Mammary microvascular endothelial cell (primary cell): ENCODE data around the gene VMO1. TPM values are rescaled to one million over a fixed set of nuclear protein-coding genes. Genes with fewer than 3 reads are reported as not detected.

Experiments
- total RNA-seq: library from RNA; depleted of rRNA; stranded (reverse); fragments of >200 nt; gene quantifications from 2 replicates; pipeline ENCODE4 v1.2.3, GENCODE V29; 2015

Gene VMO1
- 0.13 and 0.44 TPM in 2 replicates for total RNA-seq

DNA sequence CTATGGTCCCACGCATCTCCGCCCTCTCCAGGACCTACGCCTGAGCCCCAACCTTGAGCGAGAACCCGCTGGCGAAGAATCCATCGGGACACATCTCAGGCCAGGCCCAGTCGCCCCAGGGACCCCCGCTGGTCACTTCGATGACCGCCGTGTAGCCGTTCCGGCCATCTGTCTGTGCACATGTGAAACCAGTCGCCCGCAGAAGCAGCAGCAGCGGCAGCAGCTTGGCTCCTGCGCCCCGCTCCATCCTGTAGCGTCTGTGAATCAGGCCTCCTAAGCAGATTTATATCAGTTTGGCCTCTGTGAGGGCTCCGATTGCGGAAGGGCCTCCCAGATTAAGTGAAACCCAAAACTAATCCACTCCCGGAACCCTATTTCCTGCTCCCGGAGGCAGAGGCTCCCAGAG, at the start of gene VMO1:
VMO1 (minus strand) TSS at position 259 of the 406 bp plus-strand sequence; CDS start at position 247, 12 bp downstream.

DNA sequence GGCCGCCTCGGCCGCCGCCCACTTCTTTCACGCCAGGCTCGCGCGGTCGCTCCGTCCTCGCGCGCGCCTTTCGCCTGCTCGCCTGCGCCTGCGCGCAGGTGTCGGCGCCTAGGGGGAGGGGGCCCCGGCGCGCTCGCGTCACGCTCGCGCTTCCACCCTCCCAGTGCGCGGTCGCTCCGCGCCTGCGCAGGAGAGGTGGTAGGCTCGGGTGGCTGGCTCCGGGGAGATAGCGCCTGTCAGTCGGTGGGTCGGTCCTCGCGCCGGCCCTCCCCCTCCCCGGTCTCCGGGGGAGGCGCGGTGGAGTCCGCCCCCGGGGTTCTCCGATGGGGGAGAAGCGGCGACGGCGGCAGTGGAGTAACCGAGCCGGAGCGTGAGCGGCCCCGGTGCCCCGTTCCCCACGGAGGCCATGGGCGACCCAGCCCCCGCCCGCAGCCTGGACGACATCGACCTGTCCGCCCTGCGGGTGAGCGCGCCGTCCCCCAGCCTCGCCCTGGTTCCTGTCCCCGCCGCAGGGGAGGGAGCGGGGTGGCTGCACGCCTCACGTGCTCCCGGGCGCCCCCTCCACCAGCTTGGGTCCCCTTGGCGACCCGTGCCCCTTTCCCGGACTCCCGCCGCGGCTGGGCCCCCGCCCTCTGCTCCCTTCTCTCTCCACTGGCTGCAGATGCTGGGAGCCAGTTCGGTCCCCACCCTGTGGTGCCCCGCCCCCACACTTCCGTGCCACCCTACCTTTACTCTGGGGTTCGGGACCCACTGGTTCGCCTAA, 47.2 kb upstream of the VMO1 start, which contains the start of gene MINK1:
MINK1 (plus strand) TSS at position 163 of the 763 bp plus-strand sequence; CDS start at position 407, 244 bp downstream.

DNA sequence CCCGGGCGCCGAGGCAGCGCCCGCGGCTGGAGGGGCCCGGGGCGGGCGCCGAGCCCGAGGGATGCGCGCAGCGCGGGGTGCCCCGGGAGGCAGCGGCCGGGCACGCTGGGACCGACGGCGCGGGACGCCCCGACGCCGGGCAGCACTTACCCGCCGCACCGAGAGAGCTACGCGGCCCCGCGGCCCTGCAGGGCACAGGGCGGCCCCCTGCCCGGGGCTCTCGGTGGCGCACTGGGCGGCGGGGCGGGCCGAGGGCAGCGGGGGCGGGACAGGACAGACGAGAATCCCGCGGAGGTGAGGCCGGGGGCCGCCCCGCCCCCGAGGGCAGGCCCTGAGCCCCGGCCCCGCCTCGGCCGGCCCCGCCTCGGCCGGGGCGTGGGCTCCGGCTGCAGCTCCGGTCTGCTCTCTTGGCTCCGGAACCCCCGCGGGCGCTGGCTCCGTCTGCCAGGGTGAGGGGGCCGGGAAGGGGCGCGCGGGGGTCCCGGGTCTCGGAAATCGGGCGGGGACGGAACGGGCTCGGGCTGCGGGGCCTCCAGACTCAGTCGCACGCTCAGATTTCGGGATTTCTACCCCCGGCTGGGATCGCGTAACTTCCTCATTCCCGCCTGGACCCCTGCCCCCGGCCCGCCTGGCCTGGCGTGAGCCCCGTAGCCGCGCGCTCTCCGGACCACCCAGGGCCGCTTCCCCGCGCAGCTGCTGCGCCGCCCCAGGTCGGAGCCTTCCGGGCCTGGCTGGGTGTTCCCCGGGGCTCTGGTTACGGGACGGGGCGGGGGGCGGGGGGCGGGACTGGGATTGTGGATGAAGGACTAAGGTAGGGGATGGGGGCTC, 20.8 kb upstream of the VMO1 start, which contains the start of gene PLD2:
PLD2 (plus strand) TSS at position 376 of the 828 bp plus-strand sequence. CDS start 621 bp downstream, outside the sequence.

DNA sequence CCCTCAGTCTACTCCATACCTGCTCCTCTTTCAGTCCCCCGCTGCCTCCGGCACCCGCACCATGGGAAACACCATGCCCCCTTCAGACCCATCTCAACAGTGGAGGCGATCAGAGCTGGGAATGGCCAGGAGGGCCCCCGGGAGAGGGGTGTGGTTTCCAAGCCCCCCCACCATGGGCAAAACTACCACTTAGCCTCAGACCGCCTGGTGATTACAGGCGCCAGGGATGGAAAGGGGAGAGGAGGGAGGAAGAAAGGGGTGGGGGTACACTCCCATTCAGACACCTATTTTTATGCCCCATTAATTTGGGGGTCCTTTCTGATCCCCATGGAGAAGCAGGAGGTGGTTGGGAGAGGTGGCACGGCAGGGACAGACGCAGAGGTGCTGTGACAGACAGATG, 16.1 kb upstream of the VMO1 start, which contains the start of gene C17orf114:
C17orf114 (minus strand) TSS at position 101 of the 400 bp plus-strand sequence.

DNA sequence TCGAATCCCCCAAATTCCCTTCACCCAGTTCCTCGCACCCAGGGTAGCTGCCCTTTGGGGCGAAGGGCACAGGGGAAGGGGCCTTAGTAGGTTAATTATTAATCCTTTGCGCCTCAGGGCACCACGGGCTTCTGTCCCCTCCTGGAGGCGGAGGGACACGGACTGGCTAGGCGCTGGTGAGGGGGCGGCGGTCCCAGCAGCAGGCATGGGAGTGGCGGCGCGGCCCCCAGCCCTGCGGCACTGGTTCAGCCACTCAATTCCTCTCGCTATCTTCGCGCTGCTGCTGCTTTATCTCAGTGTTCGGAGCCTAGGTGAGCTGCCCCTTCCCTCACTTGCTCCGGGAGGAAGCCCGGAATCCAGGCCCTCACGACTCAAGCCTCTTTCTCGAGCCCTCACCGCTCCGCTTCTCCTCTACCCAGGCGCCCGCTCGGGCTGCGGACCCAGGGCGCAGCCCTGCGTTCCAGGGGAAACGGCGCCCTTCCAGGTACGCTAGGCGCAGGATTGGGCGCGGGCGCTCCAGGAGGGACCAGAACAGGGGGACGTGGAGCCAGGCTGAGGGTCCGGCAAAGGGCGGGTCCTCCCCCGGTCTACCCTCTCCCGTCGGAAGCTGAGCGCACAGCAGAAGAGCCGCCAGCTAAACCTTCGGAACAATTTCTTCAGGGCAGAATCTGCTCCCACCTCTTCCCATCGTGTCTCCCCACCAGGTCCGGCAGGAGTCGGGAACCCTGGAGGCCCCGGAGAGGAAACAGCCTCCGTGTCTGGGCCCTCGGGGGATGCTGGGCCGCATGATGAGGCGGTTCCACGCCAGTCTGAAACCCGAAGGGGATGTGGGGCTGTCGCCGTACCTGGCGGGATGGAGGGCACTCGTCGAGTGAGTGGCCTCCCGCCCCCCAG, 2.9 kb upstream of the VMO1 start, which contains the start of gene GLTPD2:
GLTPD2 (plus strand) TSS at position 158 of the 894 bp plus-strand sequence; CDS start at position 206, 48 bp downstream.

GRCh38 chr17:4771519-4772234, 14.5 kb downstream of the VMO1 start, which contains the start of gene TM4SF5:
TM4SF5 (plus strand) TSS chr17:4771886; CDS start chr17:4771923, 37 bp downstream.

DNA sequence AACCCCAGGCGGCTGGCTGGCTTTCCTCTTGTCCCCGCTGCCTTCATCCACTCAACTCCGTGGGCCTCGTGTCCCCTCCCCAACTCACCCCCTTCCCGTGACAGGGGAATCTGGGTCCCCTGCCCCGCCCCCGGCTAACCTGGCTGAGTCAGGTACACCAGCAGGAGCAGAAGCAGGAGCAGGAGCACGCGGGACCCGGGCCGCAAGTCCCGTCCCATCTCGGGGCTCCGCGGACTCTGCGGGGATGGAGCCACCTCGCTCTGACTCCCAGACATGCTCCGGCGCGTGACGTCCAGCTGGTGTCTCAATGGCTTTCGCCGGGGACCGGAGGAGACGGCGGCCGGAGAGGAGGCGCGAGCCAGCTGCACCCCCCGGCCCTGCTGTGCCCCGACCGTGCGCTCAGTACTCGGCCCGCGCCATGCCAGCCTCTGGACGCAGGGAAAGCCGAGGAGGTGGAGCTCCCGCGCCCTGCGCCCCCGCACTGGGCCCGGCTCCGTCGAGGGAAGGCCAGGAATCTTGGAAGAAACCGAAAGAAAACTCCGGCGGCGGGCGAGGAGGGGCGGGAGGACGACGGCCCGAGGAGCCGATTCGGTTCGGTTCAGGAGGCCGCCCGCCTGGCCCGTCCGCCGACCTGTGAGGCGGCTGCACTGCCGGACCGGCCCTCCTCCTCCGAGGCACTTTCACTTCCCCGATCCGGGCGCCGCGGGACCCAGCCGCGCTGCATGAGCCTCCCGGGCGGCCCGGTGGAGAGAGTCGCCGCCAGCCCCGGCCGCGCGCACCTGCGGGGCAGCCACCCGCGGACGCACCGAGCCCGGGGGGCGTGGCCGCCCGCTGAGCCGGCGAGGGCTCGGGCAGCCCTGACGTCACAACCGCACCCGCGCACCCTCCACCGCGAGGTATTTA, 46.8 kb downstream of the VMO1 start, which contains the start of the genes CXCL16 and ZMYND15:
CXCL16 (minus strand) TSS at position 807 of the 903 bp plus-strand sequence; CDS start at position 218, 589 bp downstream.
ZMYND15 (plus strand) TSS at position 712 of the 903 bp plus-strand sequence. CDS start 716 bp downstream, outside the sequence.

Other genes starting within 250 kb of the VMO1 start
- gene MYBBP1A, start 231.0 kb downstream of the VMO1 start, total RNA-seq, result 85.0 and 85.7 TPM in 2 replicates
- gene GGT6, start 225.8 kb downstream of the VMO1 start, total RNA-seq, result not detected in 2 replicates
- gene SMTNL2, start 201.8 kb downstream of the VMO1 start, total RNA-seq, result 0.20 TPM in 1 of 2 replicates, not detected in the other
- gene ALOX15, start 144.7 kb downstream of the VMO1 start, total RNA-seq, result not detected in 2 replicates
- gene PELP1, start 82.2 kb downstream of the VMO1 start, total RNA-seq, result 38.2 and 40.3 TPM in 2 replicates
- gene ARRB2, start 75.7 kb downstream of the VMO1 start, total RNA-seq, result 15.3 and 18.1 TPM in 2 replicates
- 27.3 and 31.6 TPM in 2 replicates for gene MED11, start 54.9 kb downstream of the VMO1 start, total RNA-seq
- 0.07 and 0.10 TPM in 2 replicates for gene ZMYND15, start 46.5 kb downstream of the VMO1 start, total RNA-seq
- 10.3 and 11.9 TPM in 2 replicates for gene CXCL16, start 46.4 kb downstream of the VMO1 start, total RNA-seq
- not detected in 2 replicates for gene TM4SF5, start 14.5 kb downstream of the VMO1 start, total RNA-seq
- gene GLTPD2, start 2.6 kb upstream of the VMO1 start, total RNA-seq, result not detected in 2 replicates
- gene PSMB6, start 9.8 kb upstream of the VMO1 start, total RNA-seq, result 334 and 357 TPM in 2 replicates
- gene PLD2, start 20.8 kb upstream of the VMO1 start, total RNA-seq, result 18.0 and 18.8 TPM in 2 replicates
- gene MINK1, start 47.0 kb upstream of the VMO1 start, total RNA-seq, result 30.3 and 30.9 TPM in 2 replicates
- 0.30 and 0.93 TPM in 2 replicates for gene C17orf107, start 113.2 kb upstream of the VMO1 start, total RNA-seq
- gene CHRNE, start 116.7 kb upstream of the VMO1 start, total RNA-seq, result 1.5 and 2.5 TPM in 2 replicates
- gene GP1BA, start 145.9 kb upstream of the VMO1 start, total RNA-seq, result 0.05 TPM in 1 of 2 replicates, not detected in the other
- 45.6 and 62.0 TPM in 2 replicates for gene SLC25A11, start 153.7 kb upstream of the VMO1 start, total RNA-seq
- gene RNF167, start 153.9 kb upstream of the VMO1 start, total RNA-seq, result 41.0 and 49.0 TPM in 2 replicates
- gene PFN1, start 162.2 kb upstream of the VMO1 start, total RNA-seq, result 1,622 and 1,639 TPM in 2 replicates
- gene ENO3, start 164.8 kb upstream of the VMO1 start, total RNA-seq, result 0.10 TPM in 1 of 2 replicates, not detected in the other
- gene SPAG7, start 181.5 kb upstream of the VMO1 start, total RNA-seq, result 80.1 and 81.1 TPM in 2 replicates
- gene CAMTA2, start 201.3 kb upstream of the VMO1 start, total RNA-seq, result 11.8 and 14.2 TPM in 2 replicates
- gene INCA1, start 211.2 kb upstream of the VMO1 start, total RNA-seq, result 0.39 TPM in 1 of 2 replicates, not detected in the other
- 90.9 and 96.7 TPM in 2 replicates for gene KIF1C, start 211.6 kb upstream of the VMO1 start, total RNA-seq
- 0.69 and 1.00 TPM in 2 replicates for gene SLC52A1, start 249.1 kb upstream of the VMO1 start, total RNA-seq